Fibroblast of skin of left biceps (primary cell): ENCODE data around the gene IQCF6.
"Not testable (repeated sequence)": the region's sequence is repeated elsewhere in the genome, so short reads cannot be mapped to it uniquely, and the experiment has no call there.

Experiments used
- DNase-seq, 2 experiments: peaks; one replicate each; pipeline ENCODE4 v3.0.0-alpha.2; 2013; ENCODE audit warnings: low read depth in 2 of 2

Gene IQCF6

DNA sequence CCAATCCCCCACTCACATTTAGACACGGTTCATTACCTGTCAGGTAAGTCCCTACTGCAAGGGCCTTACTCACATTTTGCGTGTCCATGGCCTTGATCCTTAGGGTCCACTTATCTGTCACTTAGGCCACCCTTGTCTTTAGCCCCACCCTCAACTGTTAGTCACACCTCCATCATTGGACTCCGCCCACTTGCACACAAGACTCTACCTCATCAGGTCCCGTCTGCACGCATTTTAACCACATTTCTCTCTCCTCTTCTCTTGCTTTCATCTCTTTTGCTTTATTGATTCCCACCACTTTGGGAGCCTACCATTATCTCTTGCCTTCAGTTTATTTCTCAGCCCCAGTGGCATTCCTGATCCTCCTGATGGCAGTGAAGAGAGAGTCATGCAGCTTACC, at the start of gene IQCF6:
Gene IQCF6, minus strand, starts transcription at position 101 of the 400 bp plus-strand sequence. Its CDS starts 13 bp downstream, at position 88.
- DNase-seq: no peak

DNA sequence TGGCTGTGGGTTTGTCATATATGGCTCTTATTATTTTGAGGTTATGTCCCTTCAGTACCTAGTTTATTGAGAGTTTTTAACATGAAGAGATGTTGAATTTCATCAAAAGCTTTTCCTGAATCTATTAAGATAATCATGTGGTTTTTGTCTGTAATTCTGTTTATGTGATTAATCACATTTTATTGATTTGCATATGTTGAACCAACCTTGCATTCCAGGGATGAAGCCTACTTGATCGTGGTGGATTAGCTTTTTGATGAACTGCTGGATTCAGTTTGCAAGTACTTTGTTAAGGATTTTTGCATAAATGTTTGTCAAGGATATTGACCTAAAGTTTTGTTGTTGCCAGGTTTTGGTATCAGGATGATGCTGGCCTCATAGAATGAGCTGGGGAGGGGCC, 49.3 kb upstream of the IQCF6 start:
- no peak for DNase-seq

DNA sequence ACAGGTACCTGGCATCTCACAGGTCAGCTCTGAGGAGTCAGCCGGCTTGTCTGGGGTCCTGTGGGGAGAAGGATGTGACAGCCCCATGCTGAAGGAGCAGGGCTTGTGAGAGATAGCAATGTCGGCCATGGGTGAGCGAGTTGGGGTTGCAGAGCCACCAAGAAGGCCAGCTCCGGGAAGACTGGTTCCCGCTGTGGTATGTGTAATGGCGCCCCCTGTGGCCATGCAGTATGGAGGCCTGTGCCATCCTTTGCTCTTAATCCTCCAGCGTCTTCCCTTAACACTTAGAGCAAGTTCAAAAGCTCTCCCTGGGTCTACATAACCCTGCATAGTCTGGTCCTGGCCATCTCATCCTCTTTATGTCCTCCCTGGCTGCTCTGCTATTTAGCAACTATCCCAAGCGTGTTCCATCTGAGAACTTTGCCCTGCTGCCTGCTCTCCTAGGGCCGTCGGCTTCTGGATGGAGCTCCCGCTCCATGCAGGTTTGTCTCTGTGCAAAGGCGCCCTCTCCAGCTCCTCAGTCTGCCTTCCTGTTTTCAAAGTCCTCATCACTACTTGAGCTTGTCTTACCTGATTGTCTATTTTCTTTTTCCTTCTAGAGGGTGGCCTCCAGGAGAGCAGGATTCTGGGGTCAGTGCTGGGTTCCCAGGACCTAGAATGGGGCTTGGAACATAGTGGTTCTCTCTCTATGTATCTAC, 40.8 kb upstream of the IQCF6 start:
- DNase-seq: no peak

DNA sequence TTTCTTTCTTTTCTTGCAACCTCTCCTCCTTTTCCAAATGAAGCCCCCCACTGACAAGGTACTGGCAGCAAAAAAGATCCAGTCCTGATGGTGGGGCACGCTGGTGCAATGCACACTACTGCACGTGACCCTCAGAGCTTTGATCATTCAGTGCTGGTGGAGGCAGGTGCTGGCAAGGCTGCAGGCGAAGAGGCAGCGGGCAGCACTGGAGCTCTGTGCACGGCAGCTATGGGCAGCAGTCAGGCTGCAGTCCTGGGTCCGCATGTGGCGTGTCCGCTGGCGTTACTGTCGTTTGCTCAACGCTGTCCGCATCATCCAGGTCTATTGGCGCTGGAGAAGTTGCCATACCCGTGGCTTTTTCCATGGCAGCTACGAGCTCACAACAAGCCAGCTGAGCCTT, 40.1 kb upstream of the IQCF6 start:
- no peak for DNase-seq

DNA sequence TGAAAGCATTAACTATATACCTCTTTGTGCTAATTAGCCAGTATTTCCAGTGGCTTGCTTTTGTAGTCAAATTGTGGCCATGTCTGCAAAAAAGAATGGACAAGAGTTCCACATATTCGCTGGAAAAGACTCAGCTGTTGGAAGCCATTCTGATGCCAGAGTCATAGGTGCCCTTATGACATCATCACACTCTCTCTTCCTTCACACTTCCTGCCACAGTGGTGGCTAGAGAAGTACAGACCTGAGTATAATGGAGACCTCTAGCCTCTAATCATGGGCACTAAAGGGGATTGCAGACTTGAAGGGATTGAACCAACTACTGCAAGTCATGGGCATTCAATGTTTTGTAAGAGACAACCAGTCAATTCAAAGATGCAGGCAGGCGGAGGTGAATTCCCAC, 38.3 kb upstream of the IQCF6 start:
- DNase-seq: no peak

DNA sequence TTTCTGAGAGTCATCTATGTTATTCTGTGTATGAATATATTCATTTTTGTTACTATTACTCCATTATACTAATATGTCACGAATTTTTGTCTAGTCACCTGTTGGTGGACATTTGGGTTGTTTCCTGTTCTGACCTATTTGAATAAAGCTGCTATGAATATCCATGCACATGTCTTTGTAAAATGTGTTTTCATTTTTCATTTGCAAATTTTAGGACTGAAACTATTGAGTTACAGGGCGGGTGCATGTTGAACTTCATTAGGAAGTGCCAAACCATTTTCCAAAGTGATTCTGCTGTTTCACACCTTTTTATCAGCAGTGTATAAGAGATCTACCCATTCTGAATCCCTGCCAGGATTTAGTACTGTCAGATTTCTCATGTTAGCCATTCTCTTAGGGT, 37.7 kb upstream of the IQCF6 start:
- no peak for DNase-seq

DNA sequence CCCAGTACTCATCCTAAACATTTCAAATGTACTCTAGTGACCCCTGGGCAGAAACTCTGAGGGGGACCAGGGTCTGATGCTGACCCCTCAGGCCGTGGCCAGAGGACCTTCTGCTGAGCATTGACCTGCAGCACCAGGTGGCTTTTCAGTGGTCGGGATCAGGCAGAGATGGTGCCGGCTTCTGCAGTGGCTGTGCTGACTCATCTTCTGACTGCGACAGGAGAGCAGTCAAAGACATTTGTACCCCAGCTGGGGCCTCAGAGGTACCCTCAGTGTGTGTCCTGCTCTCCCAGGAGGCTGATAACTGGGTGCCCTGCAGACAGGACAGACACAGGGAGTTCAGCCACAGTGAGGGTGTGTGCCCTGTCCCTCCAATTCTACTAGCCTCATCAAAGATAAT, 36.6 kb upstream of the IQCF6 start:
- no peak for DNase-seq

DNA sequence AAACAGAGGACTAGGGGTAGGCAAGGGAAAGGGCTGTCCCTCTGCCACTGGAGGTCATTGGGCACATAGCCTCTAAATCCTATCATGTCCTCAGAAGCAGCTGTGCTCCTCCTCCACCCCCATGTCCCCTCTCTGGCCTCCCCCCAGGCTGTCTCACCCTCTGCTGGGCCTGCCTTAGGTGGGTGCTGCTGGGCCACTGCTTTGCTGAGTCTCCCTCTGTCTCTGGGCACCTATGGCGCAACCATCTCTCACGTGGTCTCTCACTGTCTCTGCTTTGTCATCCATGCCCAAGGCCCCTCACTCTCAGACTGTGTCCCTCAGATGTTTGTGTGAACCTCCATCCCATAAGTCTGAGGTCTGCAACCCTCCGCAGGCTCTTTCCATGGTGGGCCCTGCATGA, 35.0 kb upstream of the IQCF6 start:
- no peak for DNase-seq

DNA sequence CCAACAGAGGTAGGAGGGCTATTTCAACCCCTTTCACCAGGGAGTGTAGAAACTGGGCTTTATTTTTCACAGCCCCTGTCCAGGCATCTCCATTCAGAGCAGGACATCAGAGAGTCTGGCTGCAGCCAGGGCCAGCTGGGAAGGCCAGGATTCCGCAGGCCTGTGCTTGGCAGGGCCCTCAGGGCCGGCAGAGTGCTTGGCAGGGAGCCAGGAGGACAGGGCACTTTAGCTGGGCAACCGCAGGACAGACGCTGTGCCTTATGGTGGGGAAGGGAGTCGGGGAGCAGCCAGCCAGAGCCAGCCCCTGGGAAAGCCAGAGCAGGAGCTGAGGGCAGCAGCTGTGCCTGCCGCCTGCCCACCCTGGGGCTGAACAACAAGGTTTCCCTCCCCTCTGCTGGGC, 34.5 kb upstream of the IQCF6 start:
- no peak for DNase-seq

DNA sequence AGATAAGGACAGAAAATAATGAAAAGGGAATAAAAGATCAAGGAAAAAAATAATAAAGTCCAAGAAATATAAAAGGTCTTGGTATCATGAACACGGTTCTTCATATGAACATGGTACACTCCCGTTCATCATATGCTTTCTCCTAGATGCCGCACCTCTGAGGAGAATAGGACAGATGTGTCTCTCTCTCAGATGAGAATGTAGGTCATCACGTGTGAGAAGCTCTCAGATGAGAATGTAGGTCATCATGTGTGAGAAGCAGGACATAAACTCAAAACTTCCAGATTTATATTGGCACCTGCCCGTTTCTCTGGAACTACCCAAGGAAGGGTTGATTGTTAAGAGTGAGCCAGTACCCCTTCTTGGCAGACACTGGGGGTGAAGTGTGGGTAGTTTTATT, 29.9 kb upstream of the IQCF6 start:
- no peak for DNase-seq

DNA sequence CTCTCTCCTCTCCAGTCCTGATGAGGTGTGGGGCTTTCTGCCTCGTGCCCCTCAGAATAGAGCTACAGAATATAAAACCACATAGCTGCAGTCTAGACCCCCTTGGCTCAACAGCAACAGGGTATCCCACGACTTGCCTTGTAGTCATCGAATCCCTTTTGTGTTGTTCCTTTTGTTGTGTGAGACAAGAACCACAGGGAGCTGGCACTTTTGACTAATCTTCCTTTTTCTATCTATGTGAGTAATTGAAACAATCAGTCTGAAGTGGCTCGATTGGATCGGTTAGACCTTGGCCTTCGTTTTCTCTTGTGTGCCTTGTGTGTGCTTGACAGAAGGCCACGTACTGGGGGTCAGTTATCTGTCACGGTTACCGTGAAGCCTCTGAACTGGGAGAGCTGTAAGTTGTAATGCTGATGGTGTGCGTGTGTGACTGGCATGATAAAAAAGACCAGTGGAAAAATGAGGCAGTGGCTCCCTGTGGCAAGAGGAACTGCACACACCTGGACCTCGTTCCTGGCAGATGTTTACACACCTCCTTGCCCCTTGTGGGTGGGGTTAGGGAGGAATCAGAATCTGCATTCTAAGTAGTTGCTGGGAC, 23.2 kb upstream of the IQCF6 start:
- no peak for DNase-seq

DNA sequence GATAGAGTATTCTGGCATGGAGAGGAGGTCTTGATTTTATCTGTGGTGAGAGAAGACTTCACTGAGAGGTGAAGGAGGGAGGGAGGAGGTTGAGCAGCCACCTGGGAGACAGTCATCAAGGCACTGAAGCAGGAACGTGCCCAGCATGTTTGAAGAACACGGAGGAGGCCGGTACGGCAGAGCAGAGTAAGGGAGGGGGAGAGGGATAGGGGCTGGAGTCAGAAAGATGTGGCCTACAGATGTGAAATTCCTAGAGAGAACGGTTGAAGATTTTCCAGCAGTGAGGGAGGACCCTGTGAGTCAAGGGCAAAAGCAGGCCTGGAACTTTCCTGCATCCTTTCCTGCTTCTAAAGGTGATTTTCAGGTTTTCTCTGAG, 21.7 kb upstream of the IQCF6 start:
- DNase-seq: no peak

DNA sequence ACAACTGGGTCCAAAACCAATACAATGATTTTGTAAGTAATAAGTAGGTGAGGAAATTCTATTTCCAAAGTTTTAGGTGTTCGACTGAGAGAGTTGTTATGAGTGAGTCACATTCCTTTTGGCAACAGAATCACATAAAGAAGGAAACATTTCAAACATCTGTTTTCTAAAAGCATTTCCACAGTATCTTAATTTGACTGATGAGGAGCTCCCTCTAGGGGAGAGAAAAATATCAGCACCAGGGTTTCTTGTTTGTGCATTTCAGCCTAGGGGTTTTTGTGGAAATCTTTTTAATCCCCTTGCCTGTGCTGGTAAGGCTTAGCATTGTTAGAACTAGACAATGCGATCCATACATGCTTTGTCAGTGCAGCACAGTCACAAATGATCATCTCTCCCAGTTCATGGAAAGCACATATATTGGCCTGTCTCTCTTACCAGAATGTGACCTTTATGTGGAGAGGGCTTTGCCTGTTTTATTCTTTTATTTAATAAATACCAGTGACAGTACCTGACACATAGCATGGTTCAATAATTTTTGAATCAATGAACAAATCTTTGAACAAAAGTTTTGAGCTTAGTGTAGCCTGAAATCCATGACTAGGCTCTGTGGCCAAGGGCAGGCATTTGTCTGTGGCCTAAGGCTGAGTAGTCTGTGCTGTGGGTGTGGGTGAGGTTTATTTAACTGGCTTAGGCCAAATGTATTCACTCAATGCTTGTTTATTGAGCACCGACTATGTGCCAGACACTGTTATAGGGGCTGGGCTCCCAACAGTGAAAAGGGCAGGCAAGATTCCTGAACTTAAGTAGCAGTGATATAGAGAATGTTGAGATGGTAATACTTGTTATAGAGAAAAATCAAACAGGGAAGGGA, 21.1 kb upstream of the IQCF6 start:
- peak; percentile 43 to 56 for DNase-seq

DNA sequence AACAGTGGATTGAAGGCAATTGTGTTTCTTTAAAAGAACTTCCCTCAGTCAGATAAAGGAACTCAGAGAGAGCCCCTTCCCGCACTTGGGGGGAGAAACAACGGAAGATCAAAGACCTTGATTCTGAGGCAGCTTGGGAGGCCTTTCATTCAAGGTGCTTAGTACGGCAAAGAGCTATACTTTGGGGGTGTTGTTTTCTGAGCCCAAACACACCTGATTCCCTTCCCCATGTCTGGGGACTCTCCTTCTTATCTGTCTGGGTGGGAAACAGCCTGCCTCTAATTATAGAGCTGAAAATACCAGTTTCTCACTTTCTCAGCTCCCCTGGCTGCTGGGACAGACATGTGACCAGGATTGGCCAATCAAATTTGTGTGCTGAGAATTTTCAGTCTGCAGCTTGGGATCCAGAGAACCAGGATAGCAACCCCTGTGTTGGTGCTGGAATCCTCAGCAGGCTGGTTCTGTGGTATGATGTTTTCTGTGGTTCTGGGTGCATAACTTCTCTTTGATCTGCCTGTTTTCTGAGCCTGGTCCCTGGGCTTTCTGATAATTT, 19.4 kb upstream of the IQCF6 start:
- no peak for DNase-seq

DNA sequence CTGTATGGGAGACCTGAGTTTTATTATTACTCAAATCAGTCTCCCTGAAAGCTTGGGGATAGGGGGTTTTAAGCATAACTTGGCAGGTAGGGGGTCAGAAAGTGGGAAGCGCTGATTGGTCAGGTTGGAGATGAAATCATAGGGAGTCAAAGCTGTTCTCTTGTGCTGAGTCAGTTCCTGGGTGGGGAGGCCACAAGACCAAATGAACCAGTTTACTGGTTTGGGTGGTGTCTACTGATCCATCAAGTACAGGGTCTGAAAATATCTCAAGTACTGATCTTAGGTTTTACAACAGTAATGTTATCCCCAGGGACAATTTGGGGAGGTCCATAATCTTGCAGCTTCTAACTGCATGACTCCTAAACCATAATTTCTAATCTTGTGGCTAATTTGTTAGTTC, 17.8 kb upstream of the IQCF6 start:
- DNase-seq: no peak

DNA sequence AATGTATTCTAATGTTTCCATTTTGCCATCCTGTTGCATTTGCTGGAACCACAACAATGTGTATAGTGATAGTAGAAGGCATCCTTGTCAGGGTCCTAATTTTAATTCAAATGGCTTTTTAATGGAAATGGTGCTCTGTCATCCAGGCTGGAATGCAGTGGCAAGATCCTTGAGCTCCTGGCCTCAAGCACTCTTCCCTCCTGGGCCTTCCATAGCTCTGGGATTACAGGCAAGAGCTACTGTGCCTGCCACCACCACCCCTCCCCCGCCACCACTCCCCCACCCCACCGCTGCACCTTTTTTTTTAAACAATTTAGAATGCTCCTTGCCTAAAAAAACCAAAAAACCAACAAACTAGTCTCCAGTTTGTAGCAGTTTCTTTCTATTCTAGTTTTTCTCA, 15.2 kb upstream of the IQCF6 start:
- no peak for DNase-seq

DNA sequence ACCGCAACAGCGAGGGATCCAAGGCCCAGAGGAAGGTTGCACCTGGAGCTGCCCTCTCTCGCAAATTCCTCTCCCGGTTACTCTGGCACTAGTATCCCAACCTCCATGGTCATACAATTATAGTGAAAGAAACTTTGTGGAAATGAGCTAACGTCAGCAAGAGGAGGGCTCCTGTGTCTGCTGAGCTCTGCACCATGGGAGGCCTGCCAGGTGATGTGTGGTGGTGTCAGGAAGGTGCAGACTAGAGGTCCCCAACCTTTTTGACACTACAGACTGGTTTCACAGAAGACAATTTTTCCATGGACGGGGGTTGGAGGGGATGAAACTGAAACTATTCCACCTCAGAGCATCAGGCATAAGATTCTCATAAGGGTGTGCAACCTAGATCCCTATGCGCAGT, 13.2 kb upstream of the IQCF6 start:
- no peak for DNase-seq

DNA sequence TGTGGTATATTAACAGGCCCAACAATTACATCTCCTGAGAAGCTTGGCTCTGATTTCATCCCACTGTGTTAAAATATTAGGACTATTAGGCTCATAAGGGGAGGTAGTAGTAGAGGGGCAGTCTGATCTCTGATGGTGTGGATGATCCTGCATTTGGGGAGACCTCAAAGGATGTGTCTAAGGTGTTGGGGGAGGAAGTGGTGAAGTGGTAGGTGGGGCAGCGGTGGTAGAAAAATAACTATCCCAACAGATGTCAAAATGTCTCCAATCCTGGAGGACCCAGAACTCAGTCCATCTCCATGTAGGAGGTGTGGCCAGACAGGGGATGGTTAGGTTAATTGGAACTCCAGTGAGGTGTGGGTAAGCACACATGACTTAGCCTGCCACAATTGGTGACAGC, 10.4 kb upstream of the IQCF6 start:
- no peak for DNase-seq

DNA sequence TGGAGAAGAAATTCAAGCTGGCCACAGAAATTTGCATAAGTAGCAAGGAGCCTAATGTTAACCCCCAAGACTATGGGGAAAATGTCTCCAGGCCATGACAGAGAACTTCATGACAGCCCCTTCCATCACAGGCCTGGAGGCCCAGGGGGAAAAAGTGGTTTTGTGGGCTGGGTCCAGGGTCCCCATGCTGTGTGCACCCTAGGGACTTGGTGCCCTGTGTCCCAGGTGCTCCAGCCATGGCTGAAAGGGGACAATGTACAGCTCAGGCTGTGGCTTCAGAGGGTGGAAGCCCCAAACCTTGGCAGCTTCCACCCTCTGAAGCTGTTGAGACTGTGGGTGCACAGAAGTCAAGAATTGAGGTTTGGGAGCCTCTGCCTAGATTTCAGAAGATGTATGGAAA, 8.5 kb upstream of the IQCF6 start:
- not testable (repeated sequence) for DNase-seq

DNA sequence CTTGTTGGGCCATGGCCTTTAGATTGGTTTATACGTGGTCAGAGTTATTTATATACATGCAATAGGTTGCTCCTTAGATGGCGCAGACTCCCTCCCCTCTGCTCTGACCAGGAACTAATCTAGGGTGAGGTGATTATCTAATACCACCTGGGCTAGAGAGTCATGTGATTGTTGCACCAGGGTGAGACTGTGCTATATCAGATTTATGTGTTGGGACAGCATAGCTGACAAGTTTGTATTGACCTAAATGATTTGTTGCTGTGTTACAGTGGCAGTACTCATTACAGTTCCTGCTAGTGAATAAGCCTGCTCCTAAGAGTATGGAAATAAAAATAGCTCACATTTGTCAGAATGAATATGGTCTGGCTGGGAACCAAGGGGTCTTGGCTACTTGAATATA, 7.2 kb upstream of the IQCF6 start:
- no peak for DNase-seq

DNA sequence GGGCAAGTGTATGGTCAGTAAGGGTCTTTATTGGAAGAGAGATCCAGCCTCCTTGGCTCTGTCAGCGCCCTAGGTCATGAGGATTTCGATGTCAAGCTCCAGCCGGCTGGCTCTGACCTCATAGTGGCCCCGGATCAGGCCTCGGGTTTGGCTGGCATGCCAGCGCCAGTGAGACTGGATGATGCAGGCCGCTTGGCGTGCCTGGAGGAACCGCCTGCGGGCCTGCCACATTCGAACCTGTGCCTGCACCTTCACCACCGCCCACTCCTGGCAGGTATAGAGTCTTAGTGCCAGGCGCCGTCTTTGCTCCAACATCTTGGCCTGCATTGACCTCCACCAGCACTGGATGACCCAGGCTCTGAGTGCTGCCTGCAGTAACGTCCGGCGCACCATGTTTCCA, 483 bp downstream of the IQCF6 start:
- no peak for DNase-seq

DNA sequence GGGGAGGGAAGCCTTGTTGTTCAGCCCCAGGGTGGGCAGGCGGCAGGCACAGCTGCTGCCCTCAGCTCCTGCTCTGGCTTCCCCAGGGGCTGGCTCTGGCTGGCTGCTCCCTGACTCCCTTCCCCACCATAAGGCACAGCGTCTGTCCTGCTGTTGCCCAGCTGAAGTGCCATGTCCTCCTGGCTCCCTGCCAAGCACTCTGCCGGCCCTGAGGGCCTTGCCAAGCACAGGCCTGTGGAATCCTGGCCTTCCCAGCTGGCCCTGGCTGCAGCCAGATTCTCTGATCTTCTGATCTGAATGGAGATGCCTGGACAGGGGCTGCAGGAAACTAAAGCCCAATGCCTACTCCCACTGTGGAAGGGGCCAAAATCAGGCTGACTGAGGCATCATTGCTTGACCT, 1.1 kb downstream of the IQCF6 start:
- DNase-seq: no peak
